Activated CD4-positive, CD25-positive, alpha-beta regulatory T cell (primary cell): ENCODE results near the gene CAPN12.
"Not testable (repeated sequence)": the region's sequence is repeated elsewhere in the genome, so short reads cannot be mapped to it uniquely, and the experiment has no call there.

ENCODE experiments used
- DNase-seq, 4 experiments: peaks; one replicate each; lab custom pipeline; 2025; lab: John Stamatoyannopoulos, UW

Gene CAPN12, protein sequence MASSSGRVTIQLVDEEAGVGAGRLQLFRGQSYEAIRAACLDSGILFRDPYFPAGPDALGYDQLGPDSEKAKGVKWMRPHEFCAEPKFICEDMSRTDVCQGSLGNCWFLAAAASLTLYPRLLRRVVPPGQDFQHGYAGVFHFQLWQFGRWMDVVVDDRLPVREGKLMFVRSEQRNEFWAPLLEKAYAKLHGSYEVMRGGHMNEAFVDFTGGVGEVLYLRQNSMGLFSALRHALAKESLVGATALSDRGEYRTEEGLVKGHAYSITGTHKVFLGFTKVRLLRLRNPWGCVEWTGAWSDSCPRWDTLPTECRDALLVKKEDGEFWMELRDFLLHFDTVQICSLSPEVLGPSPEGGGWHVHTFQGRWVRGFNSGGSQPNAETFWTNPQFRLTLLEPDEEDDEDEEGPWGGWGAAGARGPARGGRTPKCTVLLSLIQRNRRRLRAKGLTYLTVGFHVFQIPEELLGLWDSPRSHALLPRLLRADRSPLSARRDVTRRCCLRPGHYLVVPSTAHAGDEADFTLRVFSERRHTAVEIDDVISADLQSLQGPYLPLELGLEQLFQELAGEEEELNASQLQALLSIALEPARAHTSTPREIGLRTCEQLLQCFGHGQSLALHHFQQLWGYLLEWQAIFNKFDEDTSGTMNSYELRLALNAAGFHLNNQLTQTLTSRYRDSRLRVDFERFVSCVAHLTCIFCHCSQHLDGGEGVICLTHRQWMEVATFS

DNA sequence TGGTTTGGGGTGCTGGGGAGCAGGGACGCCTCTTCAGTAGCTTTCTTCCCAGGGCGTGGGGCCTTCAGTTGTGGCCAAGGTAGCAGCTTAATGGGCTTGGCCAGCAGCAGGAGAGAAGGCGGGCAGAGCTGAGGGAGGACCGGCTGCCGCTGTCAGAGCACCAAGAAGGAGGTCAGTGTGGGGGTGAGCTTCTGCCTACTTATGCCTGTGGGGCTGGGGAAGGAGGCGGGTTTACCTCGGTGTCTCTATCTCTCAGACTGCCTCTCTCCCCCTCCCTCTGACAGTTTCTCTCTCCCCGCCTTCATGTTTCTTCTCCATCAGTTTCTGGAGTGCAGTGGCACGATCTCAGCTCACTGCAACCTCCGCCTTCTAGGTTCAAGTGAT is at the start of gene CAPN12:
TSS of gene CAPN12 (minus strand) at position 177 of the 384 bp plus-strand sequence. CDS start 309 bp downstream, outside the sequence.
- no peak for DNase-seq

DNA sequence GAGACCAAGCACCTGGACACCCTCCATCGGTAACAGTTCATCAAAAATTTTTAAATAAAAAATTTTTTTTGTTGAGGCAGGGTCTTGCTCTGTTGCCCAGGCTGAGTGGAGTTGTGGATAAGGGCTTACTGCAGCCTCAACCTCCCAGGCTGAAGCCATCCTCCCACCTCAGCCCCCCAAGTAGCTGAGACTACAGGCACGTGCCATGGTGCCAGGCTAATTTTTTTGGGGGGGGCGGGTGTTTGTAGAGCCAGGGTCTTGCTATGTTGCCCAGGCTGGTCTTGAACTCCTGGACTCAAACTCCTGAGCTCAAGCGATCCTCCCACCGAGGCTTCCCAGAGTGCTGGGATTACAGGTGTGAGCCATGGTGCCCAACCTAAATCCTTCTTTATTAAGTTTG is 49.4 kb upstream of the CAPN12 start:
- no peak for DNase-seq

DNA sequence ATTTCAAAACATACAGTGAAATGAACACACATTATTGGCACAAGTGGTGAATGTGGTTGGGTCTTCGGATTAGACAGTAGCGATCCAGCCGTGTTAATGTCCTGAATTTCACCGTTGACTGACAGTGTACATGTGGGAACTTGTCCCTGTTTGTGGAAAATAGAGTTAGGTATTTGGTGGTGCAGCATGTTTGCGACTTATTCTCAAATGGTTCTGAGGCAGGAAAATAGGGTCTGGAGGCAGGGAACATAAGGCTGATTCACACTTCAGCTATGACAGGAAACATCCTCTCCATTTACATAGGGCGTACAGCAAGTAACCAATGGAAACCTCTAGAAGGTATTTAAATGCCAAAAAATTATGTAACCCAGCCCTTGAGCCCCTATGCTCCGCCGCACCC is 48.9 kb upstream of the CAPN12 start:
- DNase-seq = no peak

DNA sequence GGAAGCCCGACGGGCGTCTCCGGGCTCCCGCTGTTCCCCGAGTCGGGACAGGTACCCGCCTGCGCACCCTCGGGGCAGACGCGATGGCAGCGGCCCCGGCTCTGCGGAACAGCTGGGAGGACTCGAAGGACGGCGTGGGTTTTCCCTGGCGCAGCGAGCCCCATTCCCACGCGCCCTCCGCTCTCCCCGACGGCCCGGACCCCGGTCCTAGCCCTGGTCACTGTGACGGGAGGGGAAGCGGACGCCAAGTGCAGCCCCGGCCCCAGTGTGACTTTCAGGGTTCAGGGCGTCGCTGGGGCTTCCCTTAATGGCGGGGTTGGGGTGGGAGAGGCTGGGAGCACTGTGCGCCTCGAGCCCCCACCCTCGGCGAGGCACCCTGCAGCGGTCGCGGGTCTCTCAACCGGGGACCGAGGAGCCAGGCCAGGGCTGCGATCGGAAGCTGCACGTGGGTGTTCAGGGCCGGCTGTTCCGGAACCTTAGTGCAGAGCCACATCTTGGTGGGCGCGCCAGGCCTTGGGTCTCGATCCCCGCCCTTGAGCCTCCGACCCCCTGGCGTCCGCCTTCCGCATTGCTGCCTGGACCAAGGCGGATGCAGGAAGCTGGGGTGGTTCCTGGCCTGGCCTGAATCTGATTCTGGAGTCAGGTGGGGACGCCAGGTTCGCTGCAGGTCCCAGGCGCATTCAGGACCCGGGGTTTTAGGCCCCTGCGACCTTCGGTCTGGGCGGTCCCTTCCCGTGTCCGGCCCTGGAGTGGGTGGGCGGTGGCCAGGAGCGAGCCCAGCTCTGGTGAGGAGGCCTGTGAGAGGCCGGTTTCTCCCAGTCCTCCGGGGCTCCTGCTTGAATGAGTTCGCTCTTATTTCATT is 48.2 kb upstream of the CAPN12 start:
- DNase-seq = peak; percentile 5 to 10 (median 8)

- not testable (repeated sequence) for DNase-seq
These were observed 47.3 kb upstream of the CAPN12 start for GRCh38 chr19:38791451-38792064.

DNA sequence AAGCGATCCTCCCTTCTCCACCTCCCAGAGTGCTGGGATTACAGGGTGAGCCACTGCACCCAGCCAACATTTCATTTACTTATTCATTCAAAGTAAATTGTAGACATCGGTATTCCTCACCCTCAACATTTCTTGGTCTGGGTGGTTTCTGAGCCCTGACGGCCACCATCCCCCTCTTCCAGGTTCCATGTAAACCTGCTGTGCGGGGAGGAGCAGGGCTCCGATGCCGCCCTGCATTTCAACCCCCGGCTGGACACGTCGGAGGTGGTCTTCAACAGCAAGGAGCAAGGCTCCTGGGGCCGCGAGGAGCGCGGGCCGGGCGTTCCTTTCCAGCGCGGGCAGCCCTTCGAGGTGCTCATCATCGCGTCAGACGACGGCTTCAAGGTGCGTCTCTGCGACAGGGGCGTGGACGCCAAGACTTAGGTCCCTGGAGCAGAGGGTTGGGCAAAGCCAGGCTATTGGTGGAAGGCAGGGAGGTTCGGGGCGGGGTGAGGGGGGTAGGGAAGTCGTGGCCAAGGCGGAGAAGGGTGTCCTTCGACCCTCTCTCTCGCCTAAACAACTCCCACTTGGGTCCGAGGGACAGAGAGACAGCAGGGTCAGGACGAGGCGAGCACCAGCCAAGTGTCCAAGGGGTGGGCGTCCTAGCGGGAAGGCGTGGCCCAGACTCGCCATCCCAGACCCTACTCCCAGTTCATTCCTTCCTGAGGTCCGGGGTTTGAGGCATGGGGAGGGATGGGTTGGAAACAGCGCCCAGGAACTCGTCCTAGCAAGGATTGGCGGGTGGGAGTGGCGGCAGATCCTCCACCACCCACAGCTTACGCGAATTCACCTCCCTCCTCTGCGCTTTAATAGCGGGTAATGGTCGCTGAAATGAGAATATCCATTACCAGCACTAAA is 46.5 kb upstream of the CAPN12 start:
- not testable (repeated sequence) for DNase-seq

DNA sequence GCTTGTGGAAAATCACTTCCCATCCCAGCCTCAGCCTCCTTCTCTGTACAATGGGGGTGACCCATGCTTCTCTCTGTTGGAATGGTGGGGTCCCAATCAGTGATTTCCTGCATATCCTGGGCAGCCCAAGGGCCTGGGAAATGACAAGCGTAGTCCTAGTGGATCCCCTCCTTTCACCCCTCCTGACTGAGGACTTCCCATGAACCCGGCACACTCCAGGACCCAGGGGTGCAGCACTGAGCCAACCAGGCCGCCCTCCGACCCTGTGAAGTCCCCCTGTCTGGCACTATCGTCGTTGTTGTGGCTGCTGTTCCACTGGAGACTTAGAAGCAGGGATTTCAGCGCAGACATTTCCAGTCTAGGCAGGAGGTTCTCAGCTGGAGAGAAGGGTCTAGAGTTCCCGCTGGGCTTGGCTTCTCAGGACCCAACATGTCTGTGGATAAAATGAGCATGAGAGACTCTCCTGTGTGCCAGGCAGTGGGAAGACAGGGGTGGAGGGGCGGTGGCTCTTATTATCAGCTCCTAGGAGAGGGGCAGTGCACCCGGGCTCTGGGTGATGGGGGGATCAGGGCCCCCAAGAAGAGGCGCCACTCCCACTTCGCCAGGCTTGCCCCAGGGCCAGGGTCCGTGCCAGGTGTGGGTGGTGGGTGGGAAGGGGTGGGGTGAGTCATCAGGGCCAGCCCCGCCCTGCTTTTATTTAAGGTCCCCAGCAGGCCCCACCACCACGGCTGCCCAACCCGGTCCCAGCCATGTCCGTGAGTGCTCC is 44.4 kb upstream of the CAPN12 start, which contains the start of gene LGALS7B:
TSS of gene LGALS7B (plus strand) at position 723 of the 766 bp plus-strand sequence. CDS start at position 750, 27 bp downstream.
- DNase-seq = no peak

GRCh38 chr19:38786572-38787265 is 42.4 kb upstream of the CAPN12 start:
- no peak for DNase-seq

GRCh38 chr19:38786061-38786460 is 41.8 kb upstream of the CAPN12 start:
- DNase-seq = not testable (repeated sequence)

DNA sequence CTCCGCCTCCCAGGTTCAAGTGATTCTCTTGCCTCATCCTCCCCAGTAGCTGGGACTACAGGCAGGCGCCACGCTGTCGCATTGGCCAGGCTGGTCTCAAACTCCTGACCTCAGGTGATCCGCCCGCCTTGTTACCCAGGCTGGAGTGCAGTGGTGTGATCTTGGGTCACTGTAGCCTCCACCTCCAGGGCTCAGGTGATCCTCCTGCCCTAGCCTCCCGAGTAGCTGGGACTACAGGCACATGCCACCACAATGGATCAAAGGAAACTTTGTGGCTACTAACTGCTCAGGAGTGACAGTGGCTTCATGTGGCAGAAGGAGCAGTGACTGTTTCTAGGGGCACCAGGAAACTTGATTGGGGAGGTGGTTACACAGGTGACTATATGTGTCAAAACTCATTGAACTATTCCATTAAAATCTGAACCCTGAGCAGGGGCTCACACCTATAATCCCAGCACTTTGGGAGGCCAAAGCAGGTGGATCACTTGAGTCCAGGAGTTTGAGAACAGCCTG is 41.0 kb upstream of the CAPN12 start:
- DNase-seq = no peak

- DNase-seq = no peak
These were observed 40.0 kb upstream of the CAPN12 start for GRCh38 chr19:38784224-38784623.

DNA sequence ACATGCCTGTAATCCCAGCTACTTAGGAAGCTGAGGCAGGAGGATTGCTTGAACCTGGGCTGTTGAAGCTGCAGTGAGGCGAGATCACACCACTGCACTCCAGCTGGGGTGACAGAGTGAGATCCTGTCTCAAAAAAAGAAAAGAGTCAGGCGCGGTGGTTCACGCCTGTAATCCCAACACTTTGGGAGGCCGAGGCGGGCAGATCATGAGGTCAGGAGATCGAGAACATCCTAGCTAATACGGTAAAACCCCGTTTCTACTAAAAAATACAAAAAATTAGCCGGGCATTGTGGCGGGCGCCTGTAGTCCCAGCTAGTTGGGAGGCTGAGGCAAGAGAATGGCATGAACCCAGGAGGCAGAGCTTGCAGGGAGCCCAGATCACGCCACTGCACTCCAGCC is 37.9 kb upstream of the CAPN12 start:
- not testable (repeated sequence) for DNase-seq

GRCh38 chr19:38781058-38781457 is 36.8 kb upstream of the CAPN12 start:
- DNase-seq = no peak

GRCh38 chr19:38780443-38780842 is 36.2 kb upstream of the CAPN12 start:
- no peak for DNase-seq

DNA sequence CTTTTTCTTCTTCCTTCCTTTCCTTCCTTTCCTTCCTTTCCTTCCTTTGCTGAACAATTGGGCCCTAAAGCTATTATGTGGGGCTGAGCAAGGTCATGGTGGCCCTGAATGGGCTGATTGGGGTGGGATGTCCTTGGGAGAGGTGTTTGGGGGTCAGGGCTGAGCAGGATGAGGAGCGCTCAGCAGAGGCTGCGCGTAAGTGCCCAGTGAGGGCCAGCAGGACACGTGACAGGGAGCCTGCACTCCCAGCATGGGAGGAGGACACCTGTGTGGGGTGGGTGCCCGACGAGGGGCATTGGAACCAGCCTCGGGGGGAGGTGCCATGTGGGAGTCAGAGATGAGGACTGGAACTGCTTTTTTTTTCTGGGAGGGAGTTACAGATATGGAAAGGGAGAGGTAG is 34.5 kb upstream of the CAPN12 start:
- DNase-seq = no peak

DNA sequence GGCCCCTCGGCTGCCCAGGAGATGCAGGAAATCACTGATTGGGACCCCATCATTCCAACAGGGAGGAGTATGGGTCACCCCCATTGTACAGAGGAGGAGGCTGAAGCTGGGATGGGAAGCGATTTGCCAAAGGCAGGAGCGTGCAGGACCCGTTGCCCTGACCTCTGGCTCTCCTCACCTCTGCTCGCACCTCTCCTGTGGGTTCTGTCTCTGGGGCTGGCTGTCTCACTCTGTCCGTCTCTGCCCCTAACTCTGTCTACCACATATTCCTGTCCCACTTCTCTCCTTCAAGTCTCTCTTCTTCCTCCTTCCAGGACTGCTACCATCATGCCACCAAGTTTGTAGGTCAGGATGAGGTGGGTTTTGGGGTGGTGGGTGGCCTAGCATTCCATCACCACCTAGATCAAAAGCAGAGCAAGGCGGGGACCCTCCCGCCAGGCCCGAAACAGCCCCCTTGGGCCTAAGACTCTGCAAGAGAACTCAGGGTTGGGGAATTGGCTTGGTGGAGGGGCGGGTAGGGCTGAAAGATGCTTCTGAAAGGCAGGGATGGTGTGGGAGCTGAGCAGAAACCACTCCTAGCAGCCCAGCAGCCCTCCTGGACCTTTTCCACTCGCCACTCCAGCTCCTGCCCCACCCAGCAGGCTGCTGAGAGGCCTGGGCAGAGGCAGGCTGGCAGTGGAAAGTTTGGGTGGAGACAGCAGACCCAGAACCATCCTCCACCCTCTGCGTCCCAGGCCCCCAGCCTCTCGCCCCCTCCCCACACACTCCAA is 30.1 kb upstream of the CAPN12 start:
- no peak for DNase-seq

DNA sequence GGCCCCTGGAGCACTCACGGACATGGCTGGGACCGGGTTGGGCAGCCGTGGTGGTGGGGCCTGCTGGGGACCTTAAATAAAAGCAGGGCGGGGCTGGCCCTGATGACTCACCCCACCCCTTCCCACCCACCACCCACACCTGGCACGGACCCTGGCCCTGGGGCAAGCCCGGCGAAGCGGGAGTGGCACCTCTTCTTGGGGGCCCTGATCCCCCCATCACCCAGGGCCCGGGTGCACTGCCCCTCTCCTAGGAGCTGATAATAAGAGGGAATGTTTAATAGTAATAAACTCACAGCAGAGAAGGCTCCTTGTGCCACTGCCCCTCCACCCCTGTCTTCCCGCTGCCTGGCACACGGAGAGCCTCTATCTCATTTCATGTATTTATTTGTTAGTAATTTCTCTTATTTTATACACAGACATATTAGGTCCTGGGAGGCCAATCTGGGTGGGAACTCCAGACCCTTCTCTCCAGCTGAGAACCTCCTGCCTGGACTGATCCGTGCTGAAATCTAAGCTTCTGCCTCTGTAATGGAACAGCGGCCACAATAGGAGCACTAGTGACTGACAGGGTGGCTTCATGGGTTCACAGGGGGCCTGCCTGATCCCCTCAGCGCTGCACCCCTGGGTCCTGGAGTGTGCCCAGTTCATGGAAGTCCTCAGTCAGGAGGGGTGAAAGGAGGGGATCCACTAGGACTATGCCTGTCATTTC is 29.3 kb upstream of the CAPN12 start, which contains the start of gene LGALS7:
TSS of gene LGALS7 (minus strand) at position 49 of the 709 bp plus-strand sequence. CDS start at position 24, 25 bp downstream.
- DNase-seq = no peak
